Naive thymus-derived CD4-positive, alpha-beta T cell (primary cell): ENCODE results near the gene C4orf36. TPM values are rescaled to one million over a fixed set of nuclear protein-coding genes. Genes with fewer than 3 reads are reported as not detected.

Experiments
- ATAC-seq: fragments of 150-1000 bp; cut with Tn5 transposase; 2 replicates; pipeline ENCODE4 v1.10.0; 2021; ENCODE audit warnings: mild to moderate bottlenecking, moderate library complexity
- CTCF ChIA-PET: fragments of 350-600 bp; sonication (Branson Sonifier 250); formaldehyde crosslinking; loops from one replicate; lab custom pipeline; 2021; ENCODE audit warnings: antibody characterized with exemption; lab: Charles Lee
- POLR2A ChIA-PET: fragments of 350-600 bp; sonication (Branson Sonifier 250); formaldehyde crosslinking; loops from one replicate; lab custom pipeline; 2021; ENCODE audit warnings: antibody characterized with exemption, inconsistent platforms; lab: Charles Lee
- DNase-seq, 9 donors: peaks; one replicate each; pipeline versions ENCODE4 v3.0.0 to v3.0.0-alpha.2; 2020 to 2022; ENCODE audit warnings: mixed read lengths in 1 of 9
- H3K27ac ChIP-seq: one replicate; pipeline ENCODE4 v1.7.0; 2013; ENCODE audit warnings: mild to moderate bottlenecking, low read depth, low read length, moderate library complexity
- H3K27me3 ChIP-seq, 2 donors: one replicate each; pipeline ENCODE4 v1.7.0; 2013; ENCODE audit warnings: low read length in 2 of 2, mild to moderate bottlenecking in 2 of 2, moderate library complexity in 2 of 2; ENCODE audit not compliant: control insufficient read depth in 2 of 2, insufficient read depth in 2 of 2
- H3K36me3 ChIP-seq, 3 experiments: 1 replicate in 2 of 3; 2 replicates in 1 of 3; pipeline ENCODE4 v1.7.0; 2013; ENCODE audit warnings: low read length in 3 of 3, mild to moderate bottlenecking in 3 of 3, moderate library complexity in 1 of 3; ENCODE audit not compliant: insufficient read depth in 3 of 3, control insufficient read depth in 2 of 3
- H3K4me1 ChIP-seq, 2 donors: one replicate each; pipeline ENCODE4 v1.7.0; 2013; ENCODE audit warnings: low read length in 2 of 2, mild to moderate bottlenecking in 2 of 2, moderate library complexity in 1 of 2; ENCODE audit not compliant: control insufficient read depth in 2 of 2, insufficient read depth in 2 of 2
- H3K4me3 ChIP-seq: 2 replicates; pipeline ENCODE4 v1.7.0; 2013; ENCODE audit warnings: mild to moderate bottlenecking, low read length
- H3K9me3 ChIP-seq, 3 experiments: 1 replicate in 2 of 3; 2 replicates in 1 of 3; pipeline ENCODE4 v1.7.0; 2013; ENCODE audit warnings: low read length in 3 of 3; ENCODE audit not compliant: control insufficient read depth in 2 of 3
- H3K27ac Mint-ChIP-seq, 9 donors: one replicate each; pipeline ENCODE4 v1.8.0; 2020 to 2022; ENCODE audit warnings: mixed read lengths in 9 of 9, mild to moderate bottlenecking in 8 of 9, moderate library complexity in 5 of 9, inconsistent platforms in 2 of 9
- H3K27me3 Mint-ChIP-seq, 5 donors: one replicate each; pipeline ENCODE4 v1.8.0; 2021 to 2022; ENCODE audit warnings: mixed read lengths in 5 of 5, mild to moderate bottlenecking in 1 of 5
- H3K36me3 Mint-ChIP-seq, 5 donors: one replicate each; pipeline ENCODE4 v1.8.0; 2020 to 2022; ENCODE audit warnings: mixed read lengths in 5 of 5, mild to moderate bottlenecking in 3 of 5, inconsistent platforms in 1 of 5
- H3K4me1 Mint-ChIP-seq, 7 donors: one replicate each; pipeline ENCODE4 v1.8.0; 2020 to 2022; ENCODE audit warnings: mixed read lengths in 7 of 7, mild to moderate bottlenecking in 3 of 7, inconsistent platforms in 1 of 7
- H3K4me3 Mint-ChIP-seq, 10 donors: one replicate each; pipeline ENCODE4 v1.8.0; 2020 to 2022; ENCODE audit warnings: mild to moderate bottlenecking in 10 of 10, mixed read lengths in 10 of 10, moderate library complexity in 6 of 10, inconsistent platforms in 2 of 10
- H3K9me3 Mint-ChIP-seq, 11 donors: one replicate each; pipeline ENCODE4 v1.8.0; 2020 to 2022; ENCODE audit warnings: mixed read lengths in 11 of 11, mild to moderate bottlenecking in 4 of 11, inconsistent platforms in 1 of 11, moderate library complexity in 1 of 11
- intact Hi-C, 2 donors: fragments of 100-400 bp; cut with micrococcal nuclease; formaldehyde crosslinking; loops; one replicate each; pipeline ENCODE4 v1.15.1; 2023
- polyA plus RNA-seq, 2 donors: library from polyadenylated mRNA; unstranded; fragments of 300-500 nt; fragmentation: Illumina TruSeq; gene quantifications; one replicate each; pipeline ENCODE4 v1.2.3, GENCODE V29; 2021
- total RNA-seq, 6 experiments: library from RNA in 5 of 6; stranded (reverse) in 5 of 6; gene quantifications; 1 replicate in 5 of 6; 2 replicates in 1 of 6; pipeline ENCODE4 v1.2.3 and lab custom pipeline; 2021 to 2026

C4orf36 gene
- total and polyA plus RNA-seq, 7 experiments from 2014 or later: not detected

DNA sequence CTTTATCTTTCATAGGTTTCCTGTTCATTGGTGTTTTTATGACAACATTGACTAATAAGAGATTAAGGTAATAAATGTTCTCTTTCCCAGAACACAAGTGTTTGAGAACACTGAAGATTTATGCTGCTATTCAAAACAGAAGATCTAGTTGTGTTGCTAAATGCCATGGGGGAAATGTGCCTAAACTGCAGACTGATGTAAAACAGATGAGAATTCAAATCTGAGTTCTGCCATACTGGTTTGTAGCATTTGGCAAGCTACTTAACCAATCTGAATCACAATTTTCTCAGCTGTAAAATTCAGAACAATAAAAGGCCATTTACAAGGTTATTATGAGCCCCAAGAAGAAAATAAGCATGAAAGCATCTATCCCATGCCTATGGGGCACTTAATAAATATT lies 45.3 kb downstream of the C4orf36 start:
- CTCF ChIA-PET: no interaction called here
- no peak overlapping the region for H3K27ac ChIP-seq
- no peaks in the 10 kb centered on the region for H3K9me3 ChIP-seq
- no peak for DNase-seq
- Mint-ChIP-seq H3K27ac (no peak overlapping the region), H3K27me3 (peaks cover 0 to 11% (median 5%) of the 10 kb centered on the region in 5 donors), H3K36me3 (no peaks in the 10 kb centered on the region), H3K4me1 (no peaks in the 10 kb centered on the region), H3K9me3 (no peaks in the 10 kb centered on the region), H3K4me3 (no peak overlapping the region)
- no peaks in the 10 kb centered on the region for H3K4me1 ChIP-seq
- H3K36me3 ChIP-seq: no peaks in the 10 kb centered on the region
- intact Hi-C loops: no loop called here
- ATAC-seq: no peak
- H3K27me3 ChIP-seq: no peaks in the 10 kb centered on the region
- no peak overlapping the region for H3K4me3 ChIP-seq
- POLR2A ChIA-PET: no interaction called here

DNA sequence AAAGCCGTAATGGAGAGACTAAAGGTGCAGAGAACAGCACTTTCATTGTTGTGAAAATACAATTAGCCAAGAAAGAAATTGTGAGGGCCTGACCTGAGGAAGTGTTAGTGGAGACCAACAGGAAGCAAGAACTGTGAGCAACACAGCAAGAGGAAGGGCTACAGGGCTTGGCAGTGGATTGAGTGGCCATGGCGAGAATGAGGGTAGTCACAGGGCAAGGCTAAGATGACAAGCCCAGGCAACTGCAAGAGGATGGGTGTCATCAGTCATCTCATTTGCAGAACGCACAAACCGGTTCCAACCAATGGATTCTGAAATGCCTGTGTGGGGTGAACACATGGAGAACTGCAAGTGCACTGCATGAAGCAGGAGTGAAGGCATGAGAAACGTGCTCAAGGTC lies 46.6 kb downstream of the C4orf36 start:
- Histone ChIP-seq H3K4me1 (no peaks in the 10 kb centered on the region), H3K27me3 (no peaks in the 10 kb centered on the region), H3K36me3 (no peaks in the 10 kb centered on the region), H3K9me3 (no peaks in the 10 kb centered on the region), H3K4me3 (no peak overlapping the region), H3K27ac (no peak overlapping the region)
- Mint-ChIP-seq H3K36me3 (no peaks in the 10 kb centered on the region), H3K4me1 (no peaks in the 10 kb centered on the region), H3K4me3 (no peak overlapping the region), H3K27me3 (peaks cover 0 to 11% (median 5%) of the 10 kb centered on the region in 5 donors), H3K27ac (no peak overlapping the region), H3K9me3 (no peaks in the 10 kb centered on the region)
- intact Hi-C loops: no loop called here
- ChIA-PET CTCF (no interaction called here), POLR2A (no interaction called here)
- DNase-seq (no peak), ATAC-seq (no peak)

DNA sequence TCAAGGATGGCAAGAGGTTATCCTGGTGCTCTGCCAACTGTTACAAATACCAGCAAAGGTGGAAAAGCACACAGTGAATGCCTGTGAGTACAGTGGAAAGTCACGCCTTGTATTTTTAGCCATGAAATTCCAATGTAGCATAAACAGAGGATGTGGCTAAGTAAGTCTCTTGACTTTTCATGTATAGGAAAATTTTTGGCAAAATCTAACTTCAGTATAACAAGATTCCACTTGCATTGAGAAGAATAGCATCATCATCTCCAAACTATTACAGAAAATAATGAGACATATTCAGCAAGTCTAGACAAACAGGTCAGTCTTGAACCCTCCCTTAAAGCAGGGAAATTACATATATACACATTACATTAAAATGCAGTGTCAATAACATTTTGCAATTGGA lies 50.9 kb downstream of the C4orf36 start:
- POLR2A ChIA-PET: no interaction called here
- H3K27me3 Mint-ChIP-seq: peaks cover 0 to 11% (median 4%) of the 10 kb centered on the region in 5 donors
- H3K4me3 Mint-ChIP-seq: no peak overlapping the region
- CTCF ChIA-PET: no interaction called here
- no peak for ATAC-seq
- no peaks in the 10 kb centered on the region for H3K9me3 Mint-ChIP-seq
- Histone ChIP-seq H3K4me3 (no peak overlapping the region), H3K27ac (no peak overlapping the region), H3K9me3 (no peaks in the 10 kb centered on the region), H3K36me3 (no peaks in the 10 kb centered on the region), H3K27me3 (no peaks in the 10 kb centered on the region), H3K4me1 (no peaks in the 10 kb centered on the region)
- no peak overlapping the region for H3K27ac Mint-ChIP-seq
- no peaks in the 10 kb centered on the region for H3K36me3 Mint-ChIP-seq
- H3K4me1 Mint-ChIP-seq: no peaks in the 10 kb centered on the region
- intact Hi-C loops: no loop called here
- DNase-seq: no peak

GRCh38 chr4:86840858-86841257 lies 51.4 kb downstream of the C4orf36 start:
- DNase-seq: no peak
- Histone ChIP-seq H3K36me3 (no peaks in the 10 kb centered on the region), H3K9me3 (no peaks in the 10 kb centered on the region), H3K27me3 (no peaks in the 10 kb centered on the region), H3K4me1 (no peaks in the 10 kb centered on the region), H3K27ac (no peak overlapping the region), H3K4me3 (no peak overlapping the region)
- no peak overlapping the region for H3K4me3 Mint-ChIP-seq
- intact Hi-C loops: no loop called here
- ChIA-PET CTCF (no interaction called here), POLR2A (no interaction called here)
- no peak overlapping the region for H3K27ac Mint-ChIP-seq
- H3K4me1 Mint-ChIP-seq: no peaks in the 10 kb centered on the region
- no peak for ATAC-seq
- no peaks in the 10 kb centered on the region for H3K36me3 Mint-ChIP-seq
- no peaks in the 10 kb centered on the region for H3K9me3 Mint-ChIP-seq
- H3K27me3 Mint-ChIP-seq: peaks cover 0 to 11% (median 4%) of the 10 kb centered on the region in 5 donors

GRCh38 chr4:86837691-86838503 lies 54.3 kb downstream of the C4orf36 start:
- ChIA-PET CTCF (no interaction called here), POLR2A (no interaction called here)
- Histone ChIP-seq H3K27me3 (no peaks in the 10 kb centered on the region), H3K9me3 (no peaks in the 10 kb centered on the region), H3K4me1 (no peaks in the 10 kb centered on the region), H3K4me3 (no peak overlapping the region), H3K27ac (no peak overlapping the region), H3K36me3 (no peaks in the 10 kb centered on the region)
- H3K27ac Mint-ChIP-seq: no peak overlapping the region
- H3K4me3 Mint-ChIP-seq: no peak overlapping the region
- peaks cover 0 to 9% (median 5%) of the 10 kb centered on the region in 5 donors for H3K27me3 Mint-ChIP-seq
- H3K9me3 Mint-ChIP-seq: no peaks in the 10 kb centered on the region
- no peak for DNase-seq
- no peaks in the 10 kb centered on the region for H3K36me3 Mint-ChIP-seq
- ATAC-seq: no peak
- H3K4me1 Mint-ChIP-seq: no peaks in the 10 kb centered on the region
- intact Hi-C loops: no loop called here

DNA sequence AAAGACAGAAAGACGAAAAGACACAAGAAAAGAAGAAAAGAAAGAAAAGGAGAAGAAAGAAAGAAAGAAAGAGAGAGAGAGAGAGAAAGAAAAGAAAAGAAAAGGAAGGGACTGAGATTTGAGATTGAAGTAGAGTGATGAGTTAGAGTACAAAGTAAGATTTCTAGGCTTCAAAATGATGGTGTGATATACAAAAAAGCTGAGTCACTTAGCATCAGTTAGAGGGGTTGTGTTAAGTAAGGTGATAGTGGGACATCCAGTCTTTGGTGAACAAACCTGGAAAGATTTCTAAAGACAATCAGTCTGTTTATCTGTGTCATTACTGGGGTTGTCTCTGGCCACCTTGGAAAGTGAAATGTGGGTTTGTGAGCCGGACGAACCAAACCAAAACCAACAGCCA lies 56.5 kb downstream of the C4orf36 start:
- Histone ChIP-seq H3K4me3 (no peak overlapping the region), H3K36me3 (no peaks in the 10 kb centered on the region), H3K4me1 (no peaks in the 10 kb centered on the region), H3K9me3 (no peaks in the 10 kb centered on the region), H3K27ac (no peak overlapping the region), H3K27me3 (no peaks in the 10 kb centered on the region)
- H3K4me3 Mint-ChIP-seq: no peak overlapping the region
- intact Hi-C loops: no loop called here
- DNase-seq: no peak
- POLR2A ChIA-PET: no interaction called here
- H3K9me3 Mint-ChIP-seq: no peaks in the 10 kb centered on the region
- H3K36me3 Mint-ChIP-seq: no peaks in the 10 kb centered on the region
- no peak for ATAC-seq
- H3K4me1 Mint-ChIP-seq: no peaks in the 10 kb centered on the region
- CTCF ChIA-PET: no interaction called here
- H3K27me3 Mint-ChIP-seq: peaks cover 0 to 9% (median 5%) of the 10 kb centered on the region in 5 donors
- no peak overlapping the region for H3K27ac Mint-ChIP-seq

- H3K9me3 Mint-ChIP-seq: no peaks in the 10 kb centered on the region
- Histone ChIP-seq H3K4me3 (no peak overlapping the region), H3K9me3 (no peaks in the 10 kb centered on the region), H3K27me3 (no peaks in the 10 kb centered on the region), H3K36me3 (no peaks in the 10 kb centered on the region), H3K27ac (no peak overlapping the region), H3K4me1 (no peaks in the 10 kb centered on the region)
- no peak overlapping the region for H3K4me3 Mint-ChIP-seq
- POLR2A ChIA-PET: no interaction called here
- H3K27me3 Mint-ChIP-seq: peaks cover 0 to 9% (median 5%) of the 10 kb centered on the region in 5 donors
- intact Hi-C loops: no loop called here
- H3K36me3 Mint-ChIP-seq: no peaks in the 10 kb centered on the region
- DNase-seq: no peak
- CTCF ChIA-PET: no interaction called here
- H3K4me1 Mint-ChIP-seq: no peaks in the 10 kb centered on the region
- no peak for ATAC-seq
- no peak overlapping the region for H3K27ac Mint-ChIP-seq
Observed at GRCh38 chr4:86834901-86835300, 57.3 kb downstream of the C4orf36 start.
